GM12873 (cell line): ENCODE data around the gene B2M.

ENCODE experiments used
- TF ChIP-seq, protein P1 (sequence below): IDR thresholded peaks from 2 replicates; pipeline ENCODE4 v1.5.1; 2012; ENCODE audit warnings: low read depth, mild to moderate bottlenecking, moderate library complexity, low read length, control low read depth; ENCODE audit not compliant: insufficient read depth; ENCODE audit errors: missing control alignments

The B2M gene

DNA sequence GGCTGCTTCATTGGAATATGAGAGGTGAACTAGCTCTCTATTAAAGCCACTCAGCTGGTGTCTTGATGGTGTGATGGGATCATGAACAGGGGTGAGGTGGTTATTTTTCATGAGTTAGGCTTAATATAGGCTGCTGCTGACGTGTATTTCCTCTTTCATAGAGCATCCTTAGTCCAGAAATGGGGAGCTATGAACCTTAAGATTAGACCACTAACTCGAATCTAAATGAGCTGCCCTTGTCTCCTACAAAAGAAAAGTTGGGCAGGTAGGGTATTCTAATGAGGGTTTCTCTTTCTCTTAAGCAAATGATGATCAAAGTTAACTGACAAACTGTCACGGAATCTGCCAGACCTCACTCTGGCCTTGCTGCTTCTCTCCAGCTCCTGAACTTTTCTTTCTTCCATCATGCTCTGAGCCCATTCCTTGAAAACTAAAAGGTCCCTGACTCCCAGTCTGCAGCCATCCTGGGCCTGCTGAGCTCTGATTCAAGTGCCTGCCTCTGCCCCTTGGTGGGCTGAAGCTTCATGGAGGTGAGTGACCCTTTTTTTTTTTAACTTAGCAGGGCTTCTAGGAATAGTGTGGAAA, 25.0 kb downstream of the B2M start, which contains the start of gene TRIM69:
Gene TRIM69, plus strand, starts transcription at position 348 of the 585 bp plus-strand sequence. Its CDS starts 177 bp downstream, at position 525.
- TF ChIP-seq, protein P1, sequence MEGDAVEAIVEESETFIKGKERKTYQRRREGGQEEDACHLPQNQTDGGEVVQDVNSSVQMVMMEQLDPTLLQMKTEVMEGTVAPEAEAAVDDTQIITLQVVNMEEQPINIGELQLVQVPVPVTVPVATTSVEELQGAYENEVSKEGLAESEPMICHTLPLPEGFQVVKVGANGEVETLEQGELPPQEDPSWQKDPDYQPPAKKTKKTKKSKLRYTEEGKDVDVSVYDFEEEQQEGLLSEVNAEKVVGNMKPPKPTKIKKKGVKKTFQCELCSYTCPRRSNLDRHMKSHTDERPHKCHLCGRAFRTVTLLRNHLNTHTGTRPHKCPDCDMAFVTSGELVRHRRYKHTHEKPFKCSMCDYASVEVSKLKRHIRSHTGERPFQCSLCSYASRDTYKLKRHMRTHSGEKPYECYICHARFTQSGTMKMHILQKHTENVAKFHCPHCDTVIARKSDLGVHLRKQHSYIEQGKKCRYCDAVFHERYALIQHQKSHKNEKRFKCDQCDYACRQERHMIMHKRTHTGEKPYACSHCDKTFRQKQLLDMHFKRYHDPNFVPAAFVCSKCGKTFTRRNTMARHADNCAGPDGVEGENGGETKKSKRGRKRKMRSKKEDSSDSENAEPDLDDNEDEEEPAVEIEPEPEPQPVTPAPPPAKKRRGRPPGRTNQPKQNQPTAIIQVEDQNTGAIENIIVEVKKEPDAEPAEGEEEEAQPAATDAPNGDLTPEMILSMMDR, result no peak

DNA sequence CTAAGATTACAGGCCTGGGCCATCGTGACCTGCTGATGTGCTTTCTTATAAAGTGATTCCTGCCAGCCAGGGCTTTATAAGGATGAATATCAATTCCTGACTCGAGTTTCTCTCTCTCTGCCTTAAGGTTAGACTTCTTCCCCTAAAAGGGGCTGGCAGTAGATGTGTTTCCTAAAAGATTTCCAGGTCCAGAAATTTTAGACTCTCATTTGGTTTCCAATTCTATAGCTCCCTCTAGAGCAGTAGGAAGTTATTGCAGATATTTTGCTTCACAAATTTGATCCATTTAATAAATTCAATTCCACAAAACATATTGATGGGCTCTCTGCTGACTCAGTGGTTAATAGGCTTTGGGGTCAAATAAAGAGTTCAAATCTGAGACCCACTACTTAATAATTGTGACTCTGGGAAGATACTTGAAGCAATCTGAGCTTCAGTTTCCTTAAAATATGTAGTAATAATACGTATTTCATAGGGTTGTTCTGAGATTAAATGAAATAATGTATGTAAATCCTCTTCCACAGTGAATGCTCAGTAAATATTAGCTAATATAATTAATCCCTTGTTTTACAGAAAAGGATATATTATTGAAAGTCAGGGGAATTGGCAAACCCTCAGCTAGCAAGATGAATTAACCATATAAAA, 27.1 kb downstream of the B2M start:
- TF ChIP-seq, protein P1, result peak; percentile 51

DNA sequence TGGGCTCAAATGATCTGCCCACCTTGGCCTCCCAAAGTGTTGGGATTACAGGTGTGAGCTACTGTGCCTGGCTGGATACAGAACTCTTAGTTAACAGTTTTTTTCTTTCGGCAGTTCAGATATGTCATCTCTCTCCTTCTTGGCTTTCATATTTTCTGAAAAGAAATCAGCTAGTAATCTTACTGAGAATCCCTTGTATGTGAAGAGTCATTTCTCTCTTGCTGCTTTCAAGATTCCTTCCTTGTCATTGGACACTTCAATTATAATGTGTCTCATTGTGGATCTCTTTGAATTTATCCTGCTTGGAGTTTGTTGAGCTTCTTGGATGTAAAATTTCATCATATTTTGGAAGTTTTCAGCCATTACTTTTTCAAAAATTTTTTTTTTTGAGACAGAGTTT, 42.0 kb downstream of the B2M start:
- TF ChIP-seq, protein P1, result no peak

DNA sequence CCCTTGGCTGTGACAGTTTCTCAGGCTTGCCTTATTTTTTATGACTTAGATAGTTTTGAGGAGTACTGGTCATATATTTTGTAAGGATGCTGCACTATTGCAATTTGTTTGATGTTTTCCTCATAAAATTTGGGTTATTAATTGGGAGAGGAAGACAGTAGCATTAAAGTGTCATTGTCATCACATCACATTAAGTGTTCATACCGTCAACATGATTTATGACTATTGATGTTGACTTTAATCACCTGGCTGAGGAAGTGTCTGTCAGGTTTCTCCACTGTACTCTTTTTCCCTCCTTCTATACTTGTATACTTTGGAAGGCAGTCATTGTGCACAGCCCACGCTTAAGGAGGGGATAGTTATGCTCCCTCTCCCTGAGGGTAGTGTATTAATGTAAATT, 51.9 kb downstream of the B2M start:
- TF ChIP-seq, protein P1, result no peak

DNA sequence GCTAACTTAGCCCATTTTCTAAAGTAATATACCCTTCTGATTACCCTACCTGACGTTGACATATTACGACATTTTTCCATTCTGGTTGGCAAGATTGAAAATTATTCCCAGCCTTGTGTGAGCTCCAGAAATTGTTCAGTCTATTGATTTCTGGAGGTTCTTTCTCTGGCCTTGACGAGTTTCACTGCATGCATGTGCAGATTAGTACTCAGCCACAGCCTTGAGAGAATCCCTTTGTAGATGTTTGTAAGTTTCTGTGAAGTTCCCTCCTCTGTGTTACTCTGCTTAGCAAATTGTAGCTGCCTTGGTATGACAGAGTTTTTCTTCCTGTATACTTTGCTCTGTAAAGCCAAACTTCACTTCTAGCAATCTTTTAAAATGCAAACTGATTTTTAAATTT, 52.5 kb downstream of the B2M start:
- TF ChIP-seq, protein P1, result no peak

DNA sequence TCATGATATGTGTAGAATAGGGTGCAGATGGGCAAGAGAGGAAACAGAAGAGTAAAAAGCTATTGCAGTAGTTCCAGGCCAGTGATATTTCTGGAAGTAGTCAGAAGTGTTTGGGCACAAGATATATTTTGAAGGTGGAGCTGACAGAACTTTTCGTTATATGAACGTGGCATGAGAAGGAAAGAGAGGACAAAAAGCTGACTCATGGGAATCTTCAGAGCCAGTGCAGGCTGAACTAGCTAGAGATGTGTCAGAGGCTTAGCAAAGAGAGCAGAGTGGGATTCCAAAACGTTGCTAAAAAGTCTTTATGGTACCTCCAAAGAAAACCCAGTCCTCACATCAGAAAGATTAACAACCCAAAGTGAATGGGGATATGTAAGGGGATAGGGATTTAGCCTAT, 53.7 kb downstream of the B2M start:
- TF ChIP-seq, protein P1, result no peak
